SK-N-SH (cell line): Measurements from ENCODE around the gene NEK2. TPM values are rescaled to one million over a fixed set of nuclear protein-coding genes. Genes with fewer than 3 reads are reported as not detected.
"Not testable (repeated sequence)": the region's sequence is repeated elsewhere in the genome, so short reads cannot be mapped to it uniquely, and the experiment has no call there.

Experiments
- CTCF ChIA-PET: fragments of 300-600, 350-600 bp; formaldehyde crosslinking; extraction: SDS; loops from one replicate; lab custom pipeline; 2021; lab: Yijun Ruan, JAX
- POLR2A ChIA-PET: fragments of 350-600 bp; sonication (Branson Sonifier 250); formaldehyde crosslinking; extraction: SDS; loops from one replicate; lab custom pipeline; 2020; ENCODE audit warnings: antibody characterized with exemption, inconsistent platforms; lab: Yijun Ruan, JAX
- DNase-seq: peaks from one replicate; pipeline ENCODE4 v3.0.0; 2012
- H2AFZ ChIP-seq: fragments of 200-600 bp; sonication (generic); 2 replicates; pipeline ENCODE4 v1.8.1; 2016; ENCODE audit warnings: antibody characterized with exemption, mild to moderate bottlenecking, low read depth
- H3F3A ChIP-seq: fragments of 200-600 bp; sonication (generic); replicated peaks from 2 replicates; pipeline ENCODE3; 2016; ENCODE audit warnings: antibody characterized with exemption, mild to moderate bottlenecking; ENCODE audit not compliant: insufficient read depth
- H3K27ac ChIP-seq, 2 experiments: fragments of 200-500 bp in 1 of 2; fragments of 200-600 bp in 1 of 2; sonication (Bioruptor generic) in 1 of 2; sonication (generic), shearing (Covaris generic) in 1 of 2; 2 replicates each; pipeline versions ENCODE4 v1.5.1 to v1.6.1; 2014 to 2016; ENCODE audit warnings: low read depth in 2 of 2, inconsistent platforms in 1 of 2, low read length in 1 of 2, mild to moderate bottlenecking in 1 of 2, mixed read lengths in 1 of 2
- H3K27me3 ChIP-seq: fragments of 200-600 bp; sonication (generic), shearing (Covaris generic); 2 replicates; pipeline ENCODE4 v1.6.1; 2016; ENCODE audit warnings: mixed run types; ENCODE audit not compliant: insufficient read depth
- H3K36me3 ChIP-seq, 2 experiments: fragments of 200-500 bp in 1 of 2; fragments of 200-600 bp in 1 of 2; sonication (Bioruptor generic) in 1 of 2; sonication (generic) in 1 of 2; replicated peaks in 1 of 2; 2 replicates each; pipeline versions ENCODE3 to v1.5.1; 2014 to 2016; ENCODE audit warnings: low read length in 1 of 2, mild to moderate bottlenecking in 1 of 2; ENCODE audit not compliant: insufficient read depth in 2 of 2, control insufficient read depth in 1 of 2
- H3K4me1 ChIP-seq, 2 experiments: fragments of 200-500 bp in 1 of 2; fragments of 200-600 bp in 1 of 2; sonication (Bioruptor generic) in 1 of 2; sonication (generic), shearing (Covaris generic) in 1 of 2; 2 replicates each; pipeline versions ENCODE4 v1.5.1 to v1.6.1; 2014 to 2016; ENCODE audit warnings: low read depth in 1 of 2, low read length in 1 of 2, mixed run types in 1 of 2; ENCODE audit not compliant: insufficient read depth in 2 of 2, control insufficient read depth in 1 of 2
- H3K4me2 ChIP-seq: fragments of 200-600 bp; sonication (generic), shearing (Covaris generic); 2 replicates; pipeline ENCODE4 v1.6.1; 2017; ENCODE audit warnings: mixed run types
- H3K4me3 ChIP-seq, 2 experiments: fragments of 200-500 bp in 1 of 2; fragments of 200-600 bp in 1 of 2; sonication (Bioruptor generic) in 1 of 2; sonication (generic), shearing (Covaris generic) in 1 of 2; 2 replicates each; pipeline versions ENCODE4 v1.5.1 to v1.8.1; 2014 to 2016; ENCODE audit warnings: low read depth in 2 of 2, inconsistent platforms in 1 of 2, low read length in 1 of 2, mild to moderate bottlenecking in 1 of 2, mixed read lengths in 1 of 2, moderate library complexity in 1 of 2
- H3K79me2 ChIP-seq: fragments of 200-600 bp; sonication (generic); 2 replicates; pipeline ENCODE4 v1.8.1; 2017; ENCODE audit warnings: mild to moderate bottlenecking; ENCODE audit not compliant: insufficient read depth
- H3K9ac ChIP-seq: fragments of 200-600 bp; sonication (generic); 2 replicates; pipeline ENCODE4 v1.6.1; 2017; ENCODE audit warnings: mixed run types
- H3K9me2 ChIP-seq: fragments of 200-600 bp; sonication (generic); 2 replicates; pipeline ENCODE4 v1.6.1; 2017; ENCODE audit warnings: mixed run types
- H3K9me3 ChIP-seq: fragments of 200-600 bp; sonication (generic); 2 replicates; pipeline ENCODE4 v1.6.1; 2017; ENCODE audit warnings: mixed run types, mild to moderate bottlenecking, moderate library complexity
- H4K20me1 ChIP-seq: fragments of 200-600 bp; sonication (generic); 2 replicates; pipeline ENCODE4 v1.6.1; 2017; ENCODE audit warnings: mild to moderate bottlenecking, mixed run types; ENCODE audit not compliant: insufficient read depth
- CHD2 ChIP-seq: fragments of 150-350 bp; IDR thresholded peaks from 2 replicates; pipeline ENCODE4 v1.6.1; 2018; ENCODE audit warnings: low read length; ENCODE audit not compliant: partially characterized antibody
- ELF1 ChIP-seq: IDR thresholded peaks from 2 replicates; pipeline ENCODE4 v1.4.0; 2012
- EP300 ChIP-seq, 2 experiments: IDR thresholded peaks; 2 replicates each; pipeline versions ENCODE4 v1.4.0 to v1.6.1; 2012; ENCODE audit warnings: borderline replicate concordance in 1 of 2, low read depth in 1 of 2, low read length in 1 of 2
- FOXJ3 ChIP-seq: sonication (generic); formaldehyde crosslinking; IDR thresholded peaks from 2 replicates; pipeline ENCODE4 v1.5.1; 2020; ENCODE audit warnings: mild to moderate bottlenecking, missing genetic modification reagents
- FOXM1 ChIP-seq: IDR thresholded peaks from 2 replicates; pipeline ENCODE4 v1.4.0; 2012; ENCODE audit warnings: low read depth, mild to moderate bottlenecking
- MAX ChIP-seq: IDR thresholded peaks from 2 replicates; pipeline ENCODE4 v1.4.0; 2012; ENCODE audit warnings: low read depth
- MEF2A ChIP-seq: IDR thresholded peaks from 2 replicates; pipeline ENCODE4 v1.4.0; 2012; ENCODE audit warnings: low read depth, borderline replicate concordance
- NFIC ChIP-seq: IDR thresholded peaks from 2 replicates; pipeline ENCODE4 v1.4.0; 2012; ENCODE audit warnings: borderline replicate concordance
- NRF1 ChIP-seq: IDR thresholded peaks from 2 replicates; pipeline ENCODE4 v1.6.1; 2012; ENCODE audit warnings: low read depth, mild to moderate bottlenecking, low read length
- PBX3 ChIP-seq: IDR thresholded peaks from 2 replicates; pipeline ENCODE4; 2012
- POLR2AphosphoS5 ChIP-seq: IDR thresholded peaks from 2 replicates; pipeline ENCODE4 v1.6.1; 2012; ENCODE audit warnings: low read depth, low read length
- RAD21 ChIP-seq: IDR thresholded peaks from 2 replicates; pipeline ENCODE4 v1.6.1; 2012; ENCODE audit warnings: mild to moderate bottlenecking, low read length
- RCOR1 ChIP-seq: fragments of 150-350 bp; IDR thresholded peaks from 2 replicates; pipeline ENCODE4 v1.6.1; 2017; ENCODE audit warnings: antibody characterized with exemption, low read length
- RFX5 ChIP-seq: IDR thresholded peaks from 2 replicates; pipeline ENCODE4 v1.6.1; 2012; ENCODE audit warnings: mild to moderate bottlenecking, improper control_type of control experiment, low read length
- TAF1 ChIP-seq: IDR thresholded peaks from 2 replicates; pipeline ENCODE4 v1.6.1; 2012; ENCODE audit warnings: low read depth, mild to moderate bottlenecking, low read length, moderate library complexity, borderline replicate concordance
- USF2 ChIP-seq: fragments of 150-350 bp; IDR thresholded peaks from 2 replicates; pipeline ENCODE4 v1.6.1; 2017; ENCODE audit warnings: antibody characterized with exemption, low read length, low read depth, borderline replicate concordance
- ZBTB33 ChIP-seq: IDR thresholded peaks from 2 replicates; pipeline ENCODE4 v1.4.0; 2012; ENCODE audit warnings: low read depth, borderline replicate concordance
- WGBS: methylation state at CpG from one replicate; pipeline ENCODE4 v1.1.6; 2017; ENCODE audit warnings: low lambda C conversion rate; 5-methylcytosine and 5-hydroxymethylcytosine counted together
- polyA plus RNA-seq, 3 experiments: library from polyadenylated mRNA; depleted of rRNA; stranded (reverse); fragments of >200 nt; gene quantifications; 2 replicates each; pipeline ENCODE4 v1.2.3, GENCODE V29; 2012
- TF ChIP-seq, protein P1 (sequence below): fragments of 150-350 bp; IDR thresholded peaks from 2 replicates; pipeline ENCODE4 v1.6.1; 2016; ENCODE audit warnings: mild to moderate bottlenecking, low read depth, low read length

Gene NEK2
- polyA plus RNA-seq, 1 of the 3 experiments (the other 2 are of a cell fraction) = 9.4 TPM

- no peak for TF ChIP-seq POLR2AphosphoS5
- TF ChIP-seq NRF1 = no peak
- no peak for TF ChIP-seq PBX3
- TF ChIP-seq MEF2A = no peak
Measured at GRCh38 chr1:211722277-211723175, 47.1 kb upstream of the NEK2 start (continued).

DNA sequence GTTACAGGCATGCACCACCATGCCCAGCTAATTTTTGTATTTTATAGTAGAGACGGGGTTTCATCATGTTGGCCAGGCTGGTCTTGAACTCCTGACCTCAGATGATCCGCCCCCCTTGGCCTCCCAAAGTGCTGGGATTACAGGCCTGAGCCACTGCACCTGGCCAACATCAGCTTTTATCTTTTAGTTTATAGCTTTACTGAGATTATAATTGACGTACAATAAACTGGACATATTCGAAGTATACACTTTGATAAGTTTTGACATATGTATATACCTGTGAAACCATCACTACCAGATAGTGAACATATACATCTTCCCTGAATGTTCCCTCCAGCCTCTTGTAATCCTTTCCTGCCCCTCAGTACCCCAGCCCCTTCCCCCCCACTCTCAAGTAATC is 41.1 kb upstream of the NEK2 start:
- H3K27me3 ChIP-seq, H3K27ac ChIP-seq, H3K9me3 ChIP-seq, H3K79me2 ChIP-seq, H3K9ac ChIP-seq, H3F3A ChIP-seq, H4K20me1 ChIP-seq, H3K36me3 ChIP-seq, POLR2A ChIA-PET, H3K4me2 ChIP-seq, DNase-seq, H2AFZ ChIP-seq, H3K4me3 ChIP-seq, H3K4me1 ChIP-seq, H3K9me2 ChIP-seq: not testable (repeated sequence)
- CTCF ChIA-PET = interaction anchor here (0.9 kb wide), 1 partner anchor 17 kb away, joined by 4 read pairs; no protein-coding TSS in a partner anchor
- WGBS = 75% methylated on average over 4 of the region's 4 CpGs

DNA sequence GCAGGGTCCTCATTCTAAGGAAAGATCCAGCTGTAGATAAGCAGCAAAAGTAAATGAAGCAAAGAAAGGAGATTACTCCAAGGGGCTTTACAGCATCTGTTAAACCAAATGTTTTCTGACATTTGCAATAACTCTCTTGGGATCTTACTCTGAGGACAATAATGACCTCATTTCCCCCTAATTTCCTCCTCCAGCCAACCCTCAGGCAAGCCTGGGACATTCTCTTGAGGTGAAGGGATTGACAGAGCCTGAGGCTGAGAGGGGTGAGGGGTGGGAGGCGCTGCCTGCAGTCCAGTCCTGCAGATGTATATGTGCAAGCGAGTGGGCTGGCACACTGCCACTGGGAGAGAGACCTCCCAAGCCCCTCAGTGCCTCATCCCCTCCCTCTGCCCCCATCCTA is 40.5 kb upstream of the NEK2 start:
- H3K79me2 ChIP-seq = no peaks in the 10 kb centered on the region
- no peak overlapping the region for H2AFZ ChIP-seq
- H3K4me1 ChIP-seq = no peaks in the 10 kb centered on the region
- no peaks in the 10 kb centered on the region for H3K27me3 ChIP-seq
- H3K9me3 ChIP-seq = no peaks in the 10 kb centered on the region
- H3K36me3 ChIP-seq = no peaks in the 10 kb centered on the region
- no peak overlapping the region for H3K27ac ChIP-seq
- H4K20me1 ChIP-seq = no peaks in the 10 kb centered on the region
- CTCF ChIA-PET = interaction anchor here (0.9 kb wide), 1 partner anchor 17 kb away, joined by 4 read pairs; no protein-coding TSS in a partner anchor
- H3K9ac ChIP-seq = no peak overlapping the region
- H3F3A ChIP-seq = no peaks in the 10 kb centered on the region
- H3K9me2 ChIP-seq = no peaks in the 10 kb centered on the region
- no peak for DNase-seq
- POLR2A ChIA-PET = no interaction called here
- 83% methylated on average over 2 of the region's 2 CpGs for WGBS
- no peak overlapping the region for H3K4me2 ChIP-seq
- H3K4me3 ChIP-seq = no peak overlapping the region
- TF ChIP-seq MAX (no peak), RAD21 (no peak), FOXJ3 (CRISPR knock-in tag) (no peak), RFX5 (no peak), CHD2 (no peak), TAF1 (no peak), RCOR1 (no peak), USF2 (no peak), NRF1 (no peak), ELF1 (no peak), FOXM1 (no peak), NFIC (no peak), ZBTB33 (no peak), PBX3 (no peak), EP300 (IDR thresholded peaks at IDR 0.05; ENCODE audit: borderline replicate concordance in 1 of 2, low read depth in 1 of 2, low read length in 1 of 2) (no peak)
- TF ChIP-seq, protein P1, sequence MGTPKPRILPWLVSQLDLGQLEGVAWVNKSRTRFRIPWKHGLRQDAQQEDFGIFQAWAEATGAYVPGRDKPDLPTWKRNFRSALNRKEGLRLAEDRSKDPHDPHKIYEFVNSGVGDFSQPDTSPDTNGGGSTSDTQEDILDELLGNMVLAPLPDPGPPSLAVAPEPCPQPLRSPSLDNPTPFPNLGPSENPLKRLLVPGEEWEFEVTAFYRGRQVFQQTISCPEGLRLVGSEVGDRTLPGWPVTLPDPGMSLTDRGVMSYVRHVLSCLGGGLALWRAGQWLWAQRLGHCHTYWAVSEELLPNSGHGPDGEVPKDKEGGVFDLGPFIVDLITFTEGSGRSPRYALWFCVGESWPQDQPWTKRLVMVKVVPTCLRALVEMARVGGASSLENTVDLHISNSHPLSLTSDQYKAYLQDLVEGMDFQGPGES = no peak
